Medulla oblongata (tissue), 1 donor: ENCODE data around the gene SMCR8.
"Not testable (repeated sequence)": the region's sequence is repeated elsewhere in the genome, so short reads cannot be mapped to it uniquely, and the experiment has no call there.

Experiments
- DNase-seq: peaks from one replicate; pipeline ENCODE4 v3.0.0-alpha.2; 2015; ENCODE audit errors: extremely low spot score

Gene SMCR8

GRCh38 chr17:18356624-18357023 is 41.5 kb downstream of the SMCR8 start:
- peak; percentile 79 for DNase-seq

GRCh38 chr17:18360518-18360917 is 45.4 kb downstream of the SMCR8 start:
- DNase-seq = no peak

- DNase-seq = peak; percentile 47
Observed at GRCh38 chr17:18361837-18362697, 47.0 kb downstream of the SMCR8 start.

- DNase-seq = peak; percentile 90
Observed at GRCh38 chr17:18362698-18363100, 47.6 kb downstream of the SMCR8 start.

GRCh38 chr17:18363101-18364049 is 48.3 kb downstream of the SMCR8 start, which contains the start of gene SHMT1:
Gene SHMT1 (minus strand): TSS chr17:18363550. CDS start chr17:18355981, 7,569 bp downstream.
- peak; percentile 96 for DNase-seq

- DNase-seq = no peak
Observed at GRCh38 chr17:18364166-18364565, 49.1 kb downstream of the SMCR8 start.

- DNase-seq = no peak
Observed at GRCh38 chr17:18368946-18369345, 53.9 kb downstream of the SMCR8 start.

GRCh38 chr17:18370761-18371160 is 55.7 kb downstream of the SMCR8 start:
- no peak for DNase-seq

- no peak for DNase-seq
Observed at GRCh38 chr17:18371455-18371854, 56.4 kb downstream of the SMCR8 start.

GRCh38 chr17:18373181-18373580 is 58.1 kb downstream of the SMCR8 start:
- DNase-seq = not testable (repeated sequence)

- no peak for DNase-seq
Observed at GRCh38 chr17:18374216-18374615, 59.1 kb downstream of the SMCR8 start.
